HEK293 (cell line): Measurements from ENCODE around the gene DUSP14.

Source experiments
- ATF2 ChIP-seq: fragments of 450-650 bp; formaldehyde crosslinking; IDR thresholded peaks from 2 replicates; pipeline ENCODE4 v1.5.1; 2016; ENCODE audit warnings: missing biosample characterization, missing genetic modification characterization, low read depth
- EGR2 ChIP-seq: fragments of 450-650 bp; formaldehyde crosslinking; IDR thresholded peaks from 2 replicates; pipeline ENCODE4 v1.5.1; 2016; ENCODE audit warnings: low read depth, missing biosample characterization, missing genetic modification characterization
- GLI4 ChIP-seq: fragments of 450-650 bp; formaldehyde crosslinking; IDR thresholded peaks from 2 replicates; pipeline ENCODE4 v1.5.1; 2016; ENCODE audit warnings: missing biosample characterization, missing genetic modification characterization
- KLF10 ChIP-seq: fragments of 450-650 bp; IDR thresholded peaks from 2 replicates; pipeline ENCODE4 v1.5.1; 2018; ENCODE audit warnings: missing biosample characterization, mild to moderate bottlenecking, missing genetic modification characterization
- MZF1 ChIP-seq: fragments of 450-650 bp; formaldehyde crosslinking; IDR thresholded peaks from 2 replicates; pipeline ENCODE4 v1.5.1; 2017; ENCODE audit warnings: missing biosample characterization, missing genetic modification characterization, borderline replicate concordance
- SP2 ChIP-seq: fragments of 450-650 bp; formaldehyde crosslinking; IDR thresholded peaks from 2 replicates; pipeline ENCODE4 v1.5.1; 2016; ENCODE audit warnings: missing biosample characterization, missing genetic modification characterization
- ZBTB17 ChIP-seq: fragments of 450-650 bp; formaldehyde crosslinking; IDR thresholded peaks from 2 replicates; pipeline ENCODE4 v1.5.1; 2016; ENCODE audit warnings: missing biosample characterization, missing genetic modification characterization
- ZBTB26 ChIP-seq: fragments of 450-650 bp; formaldehyde crosslinking; optimal IDR thresholded peaks from 2 replicates; pipeline ENCODE3; 2016; ENCODE audit warnings: missing biosample characterization, mild to moderate bottlenecking, missing genetic modification characterization
- ZBTB44 ChIP-seq: fragments of 450-650 bp; IDR thresholded peaks from 2 replicates; pipeline ENCODE4 v1.5.1; 2018; ENCODE audit warnings: missing biosample characterization, mild to moderate bottlenecking, missing genetic modification characterization
- ZFP37 ChIP-seq: fragments of 450-650 bp; formaldehyde crosslinking; IDR thresholded peaks from 2 replicates; pipeline ENCODE4 v1.5.1; 2016; ENCODE audit warnings: missing biosample characterization, missing genetic modification characterization
- ZIC2 ChIP-seq: fragments of 450-650 bp; formaldehyde crosslinking; IDR thresholded peaks from 2 replicates; pipeline ENCODE4 v1.5.1; 2016; ENCODE audit warnings: missing biosample characterization, missing genetic modification characterization
- ZNF10 ChIP-seq: fragments of 450-650 bp; formaldehyde crosslinking; IDR thresholded peaks from 2 replicates; pipeline ENCODE4 v1.5.1; 2017; ENCODE audit warnings: missing biosample characterization, missing genetic modification characterization
- ZNF114 ChIP-seq: fragments of 450-650 bp; formaldehyde crosslinking; IDR thresholded peaks from 2 replicates; pipeline ENCODE4 v1.5.0; 2017; ENCODE audit warnings: missing biosample characterization, missing genetic modification characterization
- ZNF140 ChIP-seq: fragments of 450-650 bp; formaldehyde crosslinking; IDR thresholded peaks from 2 replicates; pipeline ENCODE4 v1.5.1; 2016; ENCODE audit warnings: missing biosample characterization, missing genetic modification characterization
- ZNF146 ChIP-seq: fragments of 450-650 bp; formaldehyde crosslinking; IDR thresholded peaks from 2 replicates; pipeline ENCODE4 v1.5.1; 2016; ENCODE audit warnings: missing biosample characterization, missing genetic modification characterization
- ZNF148 ChIP-seq: fragments of 450-650 bp; formaldehyde crosslinking; IDR thresholded peaks from 2 replicates; pipeline ENCODE4 v1.5.0; 2017; ENCODE audit warnings: missing biosample characterization, missing genetic modification characterization, borderline replicate concordance
- ZNF221 ChIP-seq: fragments of 450-650 bp; formaldehyde crosslinking; IDR thresholded peaks from 2 replicates; pipeline ENCODE4 v1.5.1; 2017; ENCODE audit warnings: missing biosample characterization, missing genetic modification characterization, borderline replicate concordance
- ZNF398 ChIP-seq: fragments of 450-650 bp; formaldehyde crosslinking; IDR thresholded peaks from 2 replicates; pipeline ENCODE4 v1.5.1; 2017; ENCODE audit warnings: missing biosample characterization, missing genetic modification characterization
- ZNF571 ChIP-seq: fragments of 450-650 bp; formaldehyde crosslinking; IDR thresholded peaks from 2 replicates; pipeline ENCODE4 v1.5.0; 2017; ENCODE audit warnings: missing biosample characterization, missing genetic modification characterization
- ZNF596 ChIP-seq: fragments of 450-650 bp; IDR thresholded peaks from 2 replicates; pipeline ENCODE4 v1.5.0; 2018; ENCODE audit warnings: missing biosample characterization, mild to moderate bottlenecking, missing genetic modification characterization, moderate library complexity
- ZNF600 ChIP-seq: fragments of 450-650 bp; formaldehyde crosslinking; IDR thresholded peaks from 2 replicates; pipeline ENCODE4 v1.5.1; 2016; ENCODE audit warnings: missing biosample characterization, missing genetic modification characterization
- ZNF621 ChIP-seq: fragments of 450-650 bp; formaldehyde crosslinking; IDR thresholded peaks from 2 replicates; pipeline ENCODE4 v1.5.1; 2017; ENCODE audit warnings: missing biosample characterization, missing genetic modification characterization
- ZNF626 ChIP-seq: fragments of 450-650 bp; sonication (Bioruptor Pico); formaldehyde crosslinking; IDR thresholded peaks from 2 replicates; pipeline ENCODE4 v1.5.1; 2018; ENCODE audit warnings: missing biosample characterization, missing genetic modification characterization, inconsistent platforms
- ZNF658 ChIP-seq: fragments of 450-650 bp; formaldehyde crosslinking; IDR thresholded peaks from 2 replicates; pipeline ENCODE4; 2016; ENCODE audit warnings: missing biosample characterization, missing genetic modification characterization
- ZNF660 ChIP-seq: fragments of 450-650 bp; IDR thresholded peaks from 2 replicates; pipeline ENCODE4 v1.5.1; 2018; ENCODE audit warnings: missing biosample characterization, mild to moderate bottlenecking, missing genetic modification characterization
- TF ChIP-seq, protein P1 (sequence below): fragments of 450-650 bp; formaldehyde crosslinking; IDR thresholded peaks from 2 replicates; pipeline ENCODE4 v1.5.1; 2016; ENCODE audit warnings: missing biosample characterization, missing genetic modification characterization

The DUSP14 gene

DNA sequence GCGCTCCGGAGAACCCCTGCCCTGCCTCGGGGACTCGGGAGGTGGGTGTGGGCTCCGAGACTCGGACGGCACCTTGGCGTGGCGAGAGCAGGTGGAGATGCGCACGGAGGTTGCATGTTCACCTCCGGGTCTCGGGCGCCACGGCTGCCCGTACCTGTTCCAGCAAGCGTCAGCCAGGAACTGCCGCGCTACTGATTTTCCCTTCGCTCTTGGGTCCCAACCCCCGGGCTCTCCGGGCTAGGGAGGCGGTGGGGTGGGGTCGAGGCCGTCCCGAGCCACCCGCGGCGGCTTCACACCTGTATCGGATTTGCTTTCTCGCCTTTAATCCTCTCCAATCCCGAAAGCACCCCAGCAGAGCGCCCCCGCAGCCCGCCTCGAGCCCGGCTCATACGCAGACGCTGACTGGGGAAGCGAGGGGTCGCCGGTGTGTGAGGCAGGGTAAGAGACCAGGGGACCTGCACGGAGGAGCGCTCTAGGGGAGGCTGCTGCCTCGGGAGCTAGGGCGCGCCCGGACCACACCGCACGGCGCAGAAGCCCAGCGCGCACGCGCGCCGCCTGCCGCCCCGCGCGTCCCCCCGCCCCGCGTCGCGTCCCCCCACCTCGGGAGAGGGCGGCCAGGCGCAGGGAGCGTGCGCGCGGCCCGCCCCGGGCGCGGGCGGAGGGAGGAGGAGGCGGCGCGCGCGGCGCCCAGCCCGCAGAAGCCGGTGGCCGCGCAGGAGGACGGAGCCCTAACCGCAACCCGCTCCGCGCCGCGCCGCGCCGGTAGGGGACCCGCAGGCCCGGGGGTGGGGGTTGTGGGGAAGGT, at the start of gene DUSP14 (continued):
- TF ChIP-seq ZNF148, result no peak
- TF ChIP-seq ZBTB26, result peak; percentile 70
- no peak for TF ChIP-seq ZNF626
- no peak for TF ChIP-seq ATF2 (tag by site-specific recombination)
- 0 out of 2 replicates have a peak, but pooled peaks have one; percentile 31 for TF ChIP-seq ZNF398 (tag by site-specific recombination)
- TF ChIP-seq ZBTB17 (tag by site-specific recombination), result peak; percentile 40; the same call in 1 of the 2 replicates
- TF ChIP-seq ZNF621 (tag by site-specific recombination), result no peak
- TF ChIP-seq ZNF596, result no peak
- no peak for TF ChIP-seq ZNF658 (tag by site-specific recombination)
- TF ChIP-seq, protein P1, sequence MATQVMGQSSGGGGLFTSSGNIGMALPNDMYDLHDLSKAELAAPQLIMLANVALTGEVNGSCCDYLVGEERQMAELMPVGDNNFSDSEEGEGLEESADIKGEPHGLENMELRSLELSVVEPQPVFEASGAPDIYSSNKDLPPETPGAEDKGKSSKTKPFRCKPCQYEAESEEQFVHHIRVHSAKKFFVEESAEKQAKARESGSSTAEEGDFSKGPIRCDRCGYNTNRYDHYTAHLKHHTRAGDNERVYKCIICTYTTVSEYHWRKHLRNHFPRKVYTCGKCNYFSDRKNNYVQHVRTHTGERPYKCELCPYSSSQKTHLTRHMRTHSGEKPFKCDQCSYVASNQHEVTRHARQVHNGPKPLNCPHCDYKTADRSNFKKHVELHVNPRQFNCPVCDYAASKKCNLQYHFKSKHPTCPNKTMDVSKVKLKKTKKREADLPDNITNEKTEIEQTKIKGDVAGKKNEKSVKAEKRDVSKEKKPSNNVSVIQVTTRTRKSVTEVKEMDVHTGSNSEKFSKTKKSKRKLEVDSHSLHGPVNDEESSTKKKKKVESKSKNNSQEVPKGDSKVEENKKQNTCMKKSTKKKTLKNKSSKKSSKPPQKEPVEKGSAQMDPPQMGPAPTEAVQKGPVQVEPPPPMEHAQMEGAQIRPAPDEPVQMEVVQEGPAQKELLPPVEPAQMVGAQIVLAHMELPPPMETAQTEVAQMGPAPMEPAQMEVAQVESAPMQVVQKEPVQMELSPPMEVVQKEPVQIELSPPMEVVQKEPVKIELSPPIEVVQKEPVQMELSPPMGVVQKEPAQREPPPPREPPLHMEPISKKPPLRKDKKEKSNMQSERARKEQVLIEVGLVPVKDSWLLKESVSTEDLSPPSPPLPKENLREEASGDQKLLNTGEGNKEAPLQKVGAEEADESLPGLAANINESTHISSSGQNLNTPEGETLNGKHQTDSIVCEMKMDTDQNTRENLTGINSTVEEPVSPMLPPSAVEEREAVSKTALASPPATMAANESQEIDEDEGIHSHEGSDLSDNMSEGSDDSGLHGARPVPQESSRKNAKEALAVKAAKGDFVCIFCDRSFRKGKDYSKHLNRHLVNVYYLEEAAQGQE (tag by site-specific recombination), result no peak
- TF ChIP-seq GLI4 (tag by site-specific recombination), result no peak
- no peak for TF ChIP-seq ZNF140 (tag by site-specific recombination)
- no peak for TF ChIP-seq MZF1 (tag by site-specific recombination)
- TF ChIP-seq ZNF571 (tag by site-specific recombination), result no peak
- no peak for TF ChIP-seq ZNF10
- no peak for TF ChIP-seq ZFP37
- TF ChIP-seq KLF10, result no peak
- no peak for TF ChIP-seq ZNF221 (tag by site-specific recombination)
- no peak for TF ChIP-seq ZNF146 (tag by site-specific recombination)
- TF ChIP-seq SP2 (tag by site-specific recombination), result no peak
- TF ChIP-seq ZNF660, result no peak
- TF ChIP-seq ZNF600, result 0 out of 2 replicates have a peak, but pooled peaks have one; percentile 21
- TF ChIP-seq EGR2 (tag by site-specific recombination), result no peak
- TF ChIP-seq ZBTB44, result no peak
- TF ChIP-seq ZNF114 (tag by site-specific recombination), result no peak
- peak; percentile 71 for TF ChIP-seq ZIC2
